Stomach smooth muscle (tissue), 2 donors: Measurements from ENCODE around the gene CISD2.
A peak's percentile ranks its signal among the peaks of the same experiment; 100 is the strongest.
"Not testable (repeated sequence)": the region's sequence is repeated elsewhere in the genome, so short reads cannot be mapped to it uniquely, and the experiment has no call there.

Source experiments
- H3K27ac ChIP-seq: one replicate; pipeline ENCODE4 v1.7.0; 2013; ENCODE audit warnings: mild to moderate bottlenecking, low read length, inconsistent platforms
- H3K27me3 ChIP-seq, 2 donors: one replicate each; pipeline ENCODE4 v1.7.0; 2013; ENCODE audit warnings: low read length in 2 of 2; ENCODE audit not compliant: insufficient read depth in 2 of 2, control insufficient read depth in 1 of 2
- H3K36me3 ChIP-seq, 2 donors: one replicate each; pipeline ENCODE4 v1.7.0; 2013; ENCODE audit warnings: low read length in 2 of 2; ENCODE audit not compliant: control insufficient read depth in 2 of 2, insufficient read depth in 2 of 2
- H3K4me1 ChIP-seq: one replicate; pipeline ENCODE4 v1.7.0; 2013; ENCODE audit warnings: low read length; ENCODE audit not compliant: control insufficient read depth, insufficient read depth
- H3K4me3 ChIP-seq, 2 donors: one replicate each; pipeline ENCODE4 v1.7.0; 2013; ENCODE audit warnings: low read length in 2 of 2
- H3K9ac ChIP-seq, 2 donors: one replicate each; pipeline ENCODE4 v1.7.0; 2013; ENCODE audit warnings: low read length in 2 of 2, mild to moderate bottlenecking in 1 of 2
- H3K9me3 ChIP-seq, 2 donors: one replicate each; pipeline ENCODE4 v1.7.0; 2013; ENCODE audit warnings: low read length in 2 of 2; ENCODE audit not compliant: control insufficient read depth in 2 of 2
- donor health status: healthy.
- donor health status: Pancreatic carcinoma.

CISD2 gene, protein sequence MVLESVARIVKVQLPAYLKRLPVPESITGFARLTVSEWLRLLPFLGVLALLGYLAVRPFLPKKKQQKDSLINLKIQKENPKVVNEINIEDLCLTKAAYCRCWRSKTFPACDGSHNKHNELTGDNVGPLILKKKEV

DNA sequence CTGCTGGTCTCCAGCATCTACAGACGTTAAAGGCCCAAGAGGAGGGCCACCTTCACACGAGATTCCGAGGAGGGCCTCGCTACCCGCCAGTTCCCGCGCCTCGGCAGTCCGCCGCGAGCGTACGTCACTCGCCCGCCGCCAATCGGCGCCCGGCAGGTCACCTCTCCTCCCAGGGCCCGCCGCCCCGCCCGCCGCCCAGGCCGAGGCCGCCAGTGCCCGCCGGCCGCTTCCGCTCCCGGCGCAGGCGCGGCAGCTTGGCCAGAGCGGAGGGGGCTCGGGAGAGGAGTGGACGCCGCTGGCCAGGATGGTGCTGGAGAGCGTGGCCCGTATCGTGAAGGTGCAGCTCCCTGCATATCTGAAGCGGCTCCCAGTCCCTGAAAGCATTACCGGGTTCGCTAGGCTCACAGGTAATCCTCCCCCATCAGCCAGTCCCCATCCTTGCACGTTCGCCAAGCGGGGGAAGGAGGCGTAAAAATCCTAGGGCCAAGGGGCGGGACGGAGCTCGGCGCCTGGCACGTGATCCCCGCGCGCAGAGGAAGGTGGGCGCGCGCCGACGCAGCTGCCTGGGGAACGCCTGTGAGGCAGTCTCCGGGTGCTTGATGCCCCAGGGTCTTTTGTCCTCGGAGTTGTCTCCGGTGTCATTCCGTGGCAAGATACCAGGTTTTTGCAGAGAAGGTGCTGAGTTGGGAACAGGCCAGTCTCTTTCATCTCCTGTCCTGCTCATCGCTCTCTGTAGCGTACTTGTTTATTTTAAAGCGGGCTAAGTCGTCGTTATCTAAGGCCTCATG is at the start of gene CISD2:
CISD2 (plus strand) TSS at position 212 of the 788 bp plus-strand sequence; CDS start at position 305, 93 bp downstream.
- Histone ChIP-seq H3K27me3 (no peaks in the 10 kb centered on the region), H3K27ac (peak within 1 kb of the TSS; percentile 91), H3K4me1 (peaks cover 6% of the 10 kb centered on the region), H3K4me3 (peak within 1 kb of the TSS; percentile 94 to 95), H3K9ac (peak within 1 kb of the TSS; percentile 88 to 98), H3K9me3 (no peaks in the 10 kb centered on the region), H3K36me3 (no peaks in the 10 kb centered on the region)

DNA sequence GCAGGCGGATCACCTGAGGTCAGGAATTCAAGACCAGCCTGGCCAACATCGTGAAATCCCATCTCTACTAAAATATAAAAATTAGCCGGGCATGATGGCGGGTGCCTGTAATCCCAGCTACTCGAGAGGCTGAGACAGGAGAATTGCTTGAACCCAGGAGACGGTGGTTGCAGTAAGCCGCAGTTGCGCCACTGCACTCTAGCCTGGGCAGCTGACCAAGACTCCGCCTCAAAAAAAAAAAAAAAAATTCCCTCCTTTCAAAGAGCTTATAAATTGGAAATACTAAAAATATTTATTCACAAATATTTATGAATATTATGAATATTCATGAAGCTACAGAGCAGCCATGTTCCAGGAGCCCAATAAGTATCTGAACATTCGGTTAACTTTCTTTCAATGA is 49.7 kb upstream of the CISD2 start:
- H3K27ac ChIP-seq, H3K36me3 ChIP-seq, H3K9me3 ChIP-seq, H3K4me3 ChIP-seq, H3K27me3 ChIP-seq, H3K9ac ChIP-seq: not testable (repeated sequence)
- peaks cover 20% of the 10 kb centered on the region for H3K4me1 ChIP-seq

DNA sequence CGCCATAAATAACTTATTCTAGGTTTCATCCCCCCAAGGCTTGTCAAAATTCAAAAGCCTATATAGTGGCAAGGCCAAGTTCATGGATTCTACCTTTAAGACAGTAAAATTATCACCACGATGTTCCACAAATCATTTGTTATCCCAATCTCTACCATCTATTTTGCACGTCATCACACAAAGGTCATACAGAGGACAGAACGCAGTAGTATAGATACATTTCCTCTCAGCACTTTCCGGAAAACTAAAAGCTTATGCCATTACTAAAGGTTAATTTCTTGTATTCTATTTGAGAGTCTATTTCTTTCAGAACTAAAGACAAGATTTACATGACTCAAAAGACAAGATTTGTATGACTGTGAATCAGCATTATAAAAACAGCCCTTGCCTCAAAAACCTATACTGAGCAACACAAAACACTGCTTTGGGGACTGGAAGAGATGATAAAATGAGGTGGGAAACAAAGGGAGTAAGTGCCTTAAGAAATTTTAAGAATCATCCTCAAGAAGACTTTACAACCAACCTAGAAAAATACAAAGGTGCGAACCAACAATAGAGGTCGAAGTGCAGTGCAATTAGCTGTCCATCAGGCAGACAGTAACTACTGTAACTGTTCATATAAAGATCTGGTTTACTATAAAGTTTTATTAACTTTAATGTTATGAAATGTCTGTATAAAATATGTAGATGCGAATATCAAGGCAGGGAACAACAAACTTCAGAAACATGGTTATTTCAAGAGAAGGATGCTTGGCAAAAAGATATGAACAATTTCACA is 49.0 kb upstream of the CISD2 start:
- Histone ChIP-seq H3K4me3 (no peak overlapping the region), H3K36me3 (no peaks in the 10 kb centered on the region), H3K27ac (no peak overlapping the region), H3K4me1 (peaks cover 20% of the 10 kb centered on the region), H3K27me3 (no peaks in the 10 kb centered on the region), H3K9ac (no peak overlapping the region), H3K9me3 (no peaks in the 10 kb centered on the region)

DNA sequence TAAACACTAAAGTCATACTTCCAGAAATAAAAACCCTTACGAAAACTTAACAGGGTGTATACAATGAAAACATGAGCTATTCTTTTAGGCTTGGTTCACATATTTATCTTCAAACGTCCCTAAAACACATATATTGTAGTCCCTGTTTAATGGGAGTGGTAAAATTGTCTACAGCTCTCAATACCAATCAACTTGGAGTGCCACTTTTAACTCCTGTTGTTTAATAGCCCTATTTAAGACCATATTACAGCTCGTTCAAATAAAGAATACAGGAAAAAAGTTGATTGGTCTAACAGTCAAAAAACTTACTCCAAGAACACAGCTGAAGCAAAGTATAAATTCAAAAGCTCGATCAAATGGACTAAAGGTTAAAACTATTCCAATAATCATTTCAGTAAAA is 45.3 kb upstream of the CISD2 start:
- Histone ChIP-seq H3K9ac (peak overlapping the region in 1 of 2 donors; percentile 4), H3K9me3 (no peaks in the 10 kb centered on the region), H3K36me3 (peaks cover 0 to 3% of the 10 kb centered on the region in 2 donors), H3K4me1 (peaks cover 13% of the 10 kb centered on the region), H3K27me3 (no peaks in the 10 kb centered on the region), H3K27ac (peak overlapping the region; percentile 12), H3K4me3 (peak overlapping the region; percentile 89 to 100)

DNA sequence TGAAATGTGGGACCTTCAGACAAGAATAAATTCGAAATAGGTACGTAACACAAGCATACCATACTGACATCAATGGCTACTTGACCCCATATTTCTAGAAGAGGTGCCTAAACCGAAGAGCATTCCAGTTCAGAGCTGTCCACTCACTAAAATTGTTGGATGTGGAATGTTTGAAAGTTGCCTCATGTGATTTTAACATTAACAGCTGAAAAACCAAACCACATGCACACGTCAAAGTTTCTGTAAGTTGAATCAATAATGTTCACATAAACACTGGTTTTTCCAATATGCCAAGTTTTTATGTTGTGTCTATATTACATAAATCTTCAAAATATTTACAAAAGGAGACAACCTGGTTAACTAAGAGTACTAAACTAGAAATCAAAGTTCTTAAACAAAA is 44.9 kb upstream of the CISD2 start:
- Histone ChIP-seq H3K4me3 (peak overlapping the region; percentile 89 to 100), H3K4me1 (peaks cover 13% of the 10 kb centered on the region), H3K9ac (peak overlapping the region in 1 of 2 donors; percentile 96), H3K27me3 (no peaks in the 10 kb centered on the region), H3K36me3 (peaks cover 0 to 3% of the 10 kb centered on the region in 2 donors), H3K27ac (no peak overlapping the region), H3K9me3 (no peaks in the 10 kb centered on the region)

DNA sequence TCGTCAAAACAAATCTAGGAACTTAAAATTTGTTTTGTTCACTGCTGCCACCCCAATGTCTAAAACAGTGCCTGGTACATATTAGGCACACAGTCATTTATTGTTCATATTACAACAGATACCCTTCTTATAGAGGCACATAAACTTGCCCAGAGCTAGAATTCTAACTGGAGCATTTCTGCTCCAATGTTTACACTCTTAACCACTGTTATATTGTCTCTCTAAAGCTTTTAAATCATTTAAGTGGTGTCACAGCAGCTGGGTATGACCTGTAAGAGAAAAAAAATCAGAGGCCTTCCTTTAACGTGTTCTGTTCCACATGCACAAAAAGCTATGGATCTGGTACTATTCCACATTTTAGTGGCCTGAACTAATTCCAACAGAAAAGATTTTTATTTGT is 44.4 kb upstream of the CISD2 start:
- Histone ChIP-seq H3K36me3 (peaks cover 0 to 3% of the 10 kb centered on the region in 2 donors), H3K4me3 (peak overlapping the region; percentile 89 to 100), H3K4me1 (peaks cover 17% of the 10 kb centered on the region), H3K27ac (no peak overlapping the region), H3K27me3 (no peaks in the 10 kb centered on the region), H3K9ac (peak overlapping the region in 1 of 2 donors; percentile 96), H3K9me3 (no peaks in the 10 kb centered on the region)

DNA sequence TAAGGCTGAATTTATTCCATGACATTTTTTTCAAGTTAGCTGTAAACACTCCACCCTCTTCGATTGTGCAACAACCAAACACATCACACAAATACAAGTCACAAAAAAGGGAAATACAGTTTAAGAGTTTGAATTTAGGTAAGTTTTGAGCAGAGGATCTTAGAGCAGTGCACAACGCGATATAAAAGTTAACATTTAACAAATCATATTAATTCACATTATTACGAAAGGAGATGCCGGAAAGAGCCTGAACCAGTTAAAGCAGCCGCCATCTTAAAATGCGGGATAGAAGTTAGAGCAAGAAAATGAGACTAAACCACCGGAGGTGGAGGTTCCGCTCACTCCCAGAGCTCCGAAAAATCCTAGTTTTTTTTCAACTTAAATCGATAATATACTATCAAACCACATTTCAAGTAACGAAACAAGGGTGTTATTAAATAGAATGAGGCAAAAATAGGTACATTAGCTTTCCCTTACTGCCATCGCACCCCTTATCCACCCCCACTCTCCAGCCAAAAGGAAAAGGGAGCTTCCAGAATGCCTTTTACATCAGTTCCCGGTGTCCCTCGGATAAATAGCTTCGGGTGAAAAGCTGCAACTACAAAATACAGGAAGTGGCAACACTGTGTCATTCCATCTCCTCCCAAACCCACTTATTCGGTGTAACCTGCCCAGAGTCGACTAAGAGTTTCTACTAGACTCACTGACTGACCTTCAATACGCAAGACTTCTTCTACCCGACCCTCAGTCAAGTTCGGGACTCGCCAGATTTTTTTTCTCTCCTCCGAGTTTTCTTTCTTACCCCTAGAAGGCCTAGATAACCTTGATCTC is 43.3 kb upstream of the CISD2 start:
- Histone ChIP-seq H3K9ac (peak overlapping the region; percentile 96 to 98), H3K36me3 (peaks cover 0 to 3% of the 10 kb centered on the region in 2 donors), H3K4me1 (peaks cover 12% of the 10 kb centered on the region), H3K27me3 (no peaks in the 10 kb centered on the region), H3K9me3 (no peaks in the 10 kb centered on the region), H3K27ac (peak overlapping the region; percentile 99), H3K4me3 (peak overlapping the region; percentile 89 to 100)

DNA sequence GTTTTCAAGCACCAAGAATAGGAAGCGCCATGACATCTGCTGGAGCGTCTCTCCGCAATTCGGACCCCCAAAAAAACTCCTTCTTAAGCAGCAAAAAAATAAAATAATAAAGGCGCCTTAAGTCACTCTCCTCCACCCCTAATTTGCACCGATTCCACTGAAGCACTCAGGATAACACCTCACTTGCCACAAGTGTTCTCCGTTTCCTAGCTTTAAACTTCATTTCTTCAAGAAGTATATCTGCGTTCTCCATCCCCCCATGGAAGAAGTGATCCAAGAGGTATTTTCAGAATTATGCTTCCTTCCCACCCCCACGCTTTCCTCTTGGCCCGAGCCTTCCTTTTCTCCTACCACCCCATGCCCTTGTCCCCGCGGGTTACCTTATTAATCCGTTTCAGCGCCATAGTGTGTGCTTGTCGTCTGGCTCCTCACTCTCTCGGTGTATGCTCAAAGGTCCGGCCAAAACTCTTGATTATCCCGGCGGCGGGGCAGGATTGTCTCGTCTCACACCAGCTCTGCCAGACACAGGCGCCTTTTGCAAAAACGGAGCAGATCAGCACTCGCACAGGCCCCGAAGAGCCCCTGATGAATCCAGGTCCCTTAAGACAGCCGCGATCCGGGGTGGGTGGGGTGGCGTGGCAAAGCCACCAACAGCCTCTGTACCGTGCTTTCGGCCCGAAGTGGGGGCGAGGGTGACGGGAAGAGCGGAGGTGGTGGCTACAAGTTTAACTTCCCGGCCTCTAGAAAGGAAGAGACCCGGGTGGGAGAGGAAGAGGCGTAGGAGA is 42.5 kb upstream of the CISD2 start:
- H3K4me1 ChIP-seq: peaks cover 12% of the 10 kb centered on the region

DNA sequence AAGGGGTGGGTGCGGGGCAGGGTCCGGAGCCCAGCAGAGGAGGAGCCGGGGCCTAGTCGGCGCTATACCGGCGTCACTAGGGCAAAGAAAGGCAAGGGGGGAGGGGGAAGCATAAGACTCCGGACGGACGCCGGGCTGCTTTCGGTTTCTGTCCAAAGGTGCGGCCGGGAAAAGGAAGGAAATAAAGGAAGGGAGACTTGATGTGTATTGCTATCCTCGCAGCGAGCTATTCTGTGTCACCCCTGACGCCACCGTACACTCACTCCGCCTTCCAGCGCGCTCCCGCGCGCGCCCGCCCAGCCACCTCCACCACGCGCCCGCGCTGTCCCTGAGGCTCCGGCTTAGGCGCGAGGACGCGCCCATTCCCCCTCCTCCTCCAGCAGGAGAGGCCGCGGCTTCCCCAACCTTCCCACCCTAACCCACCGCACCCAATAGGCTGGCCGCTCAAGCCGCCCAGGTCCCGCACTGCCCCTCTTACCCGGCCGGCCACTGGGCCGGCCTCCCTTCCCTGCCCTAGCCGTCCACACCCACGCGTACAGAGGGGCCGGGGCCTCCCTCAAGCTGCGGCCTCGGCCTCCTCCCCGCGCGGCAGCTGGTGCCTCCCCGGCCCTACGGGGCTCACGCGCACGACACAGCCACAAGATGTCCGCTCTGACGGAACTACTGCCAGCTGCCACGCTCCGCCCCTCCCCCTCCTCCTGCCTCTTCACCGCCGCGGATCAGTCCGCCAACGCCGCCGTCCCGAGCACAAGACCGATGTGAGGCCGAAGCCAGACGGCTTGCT is 41.7 kb upstream of the CISD2 start, which contains the start of gene UBE2D3:
UBE2D3 (minus strand) TSS at position 662 of the 784 bp plus-strand sequence. CDS start 1,043 bp downstream, outside the sequence.
- Histone ChIP-seq H3K4me3 (peak within 1 kb of the TSS; percentile 89 to 100), H3K36me3 (peaks cover 0 to 3% of the 10 kb centered on the region in 2 donors), H3K4me1 (peaks cover 12% of the 10 kb centered on the region), H3K9me3 (no peaks in the 10 kb centered on the region), H3K27ac (peak within 1 kb of the TSS; percentile 99), H3K27me3 (no peaks in the 10 kb centered on the region), H3K9ac (peak within 1 kb of the TSS; percentile 96 to 98)

More for the DNA sequence above, 42.5 kb upstream of the CISD2 start:
- Histone ChIP-seq H3K9me3 (no peaks in the 10 kb centered on the region), H3K27ac (peak overlapping the region; percentile 99), H3K36me3 (peaks cover 0 to 3% of the 10 kb centered on the region in 2 donors), H3K9ac (peak overlapping the region; percentile 96 to 98), H3K4me3 (peak overlapping the region; percentile 89 to 100), H3K27me3 (no peaks in the 10 kb centered on the region)
